HL-60 (cell line): ENCODE results near the gene TMEM270.

Experiments used
- DNase-seq, 2 experiments: peaks; one replicate each; pipeline ENCODE4 v3.0.0-alpha.2; 2010 to 2020; ENCODE audit warnings: low read depth in 1 of 2, low spot score in 1 of 2
- H3K27ac ChIP-seq: fragments of 250-450 bp; sonication (Bioruptor Pico); replicated peaks from 2 replicates; pipeline ENCODE4 v1.5.1; 2020; ENCODE audit warnings: mild to moderate bottlenecking, moderate library complexity
- H3K27me3 ChIP-seq: fragments of 250-450 bp; sonication (Bioruptor Pico); 2 replicates; pipeline ENCODE4 v1.5.1; 2021; ENCODE audit warnings: mild to moderate bottlenecking, moderate library complexity; ENCODE audit not compliant: insufficient read depth, poor library complexity, severe bottlenecking
- H3K4me3 ChIP-seq: replicated peaks from 2 replicates; pipeline ENCODE4 v1.5.1; 2011; ENCODE audit warnings: mild to moderate bottlenecking, control low read depth, low read length; ENCODE audit not compliant: insufficient read depth
- CTCF ChIP-seq: IDR thresholded peaks from one replicate; pipeline ENCODE4 v1.5.1; 2011; ENCODE audit warnings: low read length, control low read depth, inconsistent platforms; ENCODE audit not compliant: insufficient read depth
- GABPA ChIP-seq: IDR thresholded peaks from 2 replicates; pipeline ENCODE4 v1.6.1; 2012; ENCODE audit warnings: low read depth
- POLR2AphosphoS5 ChIP-seq: IDR thresholded peaks from 2 replicates; pipeline ENCODE4 v1.6.1; 2012; ENCODE audit warnings: low read depth
- REST ChIP-seq: IDR thresholded peaks from 2 replicates; pipeline ENCODE4 v1.6.1; 2012; ENCODE audit warnings: low read depth; ENCODE audit not compliant: insufficient replicate concordance
- SPI1 ChIP-seq: IDR thresholded peaks from 2 replicates; pipeline ENCODE4 v1.6.1; 2012; ENCODE audit warnings: low read depth, mild to moderate bottlenecking, borderline replicate concordance

TMEM270 gene

GRCh38 chr7:73907554-73908122 lies 46.7 kb downstream of the TMEM270 start:
- H3K27me3 ChIP-seq = no peaks in the 10 kb centered on the region
- DNase-seq = no peak
- no peak overlapping the region for H3K4me3 ChIP-seq
- H3K27ac ChIP-seq = no peak overlapping the region
- TF ChIP-seq GABPA (no peak), SPI1 (no peak), CTCF (no peak), REST (no peak), POLR2AphosphoS5 (no peak)

- TF ChIP-seq GABPA (no peak), SPI1 (no peak), REST (no peak), POLR2AphosphoS5 (no peak), CTCF (no peak)
- no peak for DNase-seq
- no peak overlapping the region for H3K4me3 ChIP-seq
- H3K27ac ChIP-seq = peak overlapping the region; percentile 94; the same call in 1 of the 2 replicates
- no peaks in the 10 kb centered on the region for H3K27me3 ChIP-seq
Observed at GRCh38 chr7:73908123-73908611, 47.2 kb downstream of the TMEM270 start.

GRCh38 chr7:73909051-73909941 lies 48.3 kb downstream of the TMEM270 start:
- DNase-seq = peak; percentile 29 to 87
- TF ChIP-seq REST (no peak), CTCF (no peak), GABPA (no peak), SPI1 (peak; percentile 97), POLR2AphosphoS5 (peak; percentile 79)
- H3K27me3 ChIP-seq = no peaks in the 10 kb centered on the region
- peak overlapping the region; percentile 94 for H3K27ac ChIP-seq
- H3K4me3 ChIP-seq = no peak overlapping the region
